Cerebellar nuclear complex (tissue), 1 donor: Measurements from ENCODE around the gene NLGN3.

Experiments
- DNase-seq, 2 experiments: peaks; one replicate each; lab custom pipeline; 2025; lab: John Stamatoyannopoulos, UW

NLGN3 gene

GRCh38 chrX:71118032-71118984 is 26.3 kb upstream of the NLGN3 start, which contains the start of gene MED12:
Gene MED12, plus strand, starts transcription at chrX:71118596. Its CDS starts 159 bp downstream, at chrX:71118755.
- peak; percentile 13 to 68 for DNase-seq

GRCh38 chrX:71118985-71119535 is 25.6 kb upstream of the NLGN3 start:
- no peak for DNase-seq

- no peak for DNase-seq
Observed at GRCh38 chrX:71128166-71128833, 16.3 kb upstream of the NLGN3 start.

- DNase-seq: no peak
Observed at GRCh38 chrX:71128915-71129765, 15.5 kb upstream of the NLGN3 start.

- DNase-seq: no peak
Observed at GRCh38 chrX:71131510-71131909, 13.1 kb upstream of the NLGN3 start.

GRCh38 chrX:71140440-71140839 is 4.2 kb upstream of the NLGN3 start:
- DNase-seq: no peak

GRCh38 chrX:71143508-71143907 is 1.1 kb upstream of the NLGN3 start:
- no peak for DNase-seq

GRCh38 chrX:71147496-71148277 is 3.0 kb downstream of the NLGN3 start:
- DNase-seq: no peak

- no peak for DNase-seq
Observed at GRCh38 chrX:71148278-71148663, 3.6 kb downstream of the NLGN3 start.

- no peak for DNase-seq
Observed at GRCh38 chrX:71151366-71151765, 6.7 kb downstream of the NLGN3 start.

- DNase-seq: no peak
Observed at GRCh38 chrX:71154196-71154595, 9.6 kb downstream of the NLGN3 start.

GRCh38 chrX:71154641-71155040 is 10.0 kb downstream of the NLGN3 start:
- no peak for DNase-seq

- no peak for DNase-seq
Observed at GRCh38 chrX:71158603-71159002, 14.0 kb downstream of the NLGN3 start.

- DNase-seq: no peak
Observed at GRCh38 chrX:71159335-71159734, 14.7 kb downstream of the NLGN3 start.

GRCh38 chrX:71160475-71160874 is 15.8 kb downstream of the NLGN3 start:
- no peak for DNase-seq

- DNase-seq: no peak
Observed at GRCh38 chrX:71162981-71163380, 18.3 kb downstream of the NLGN3 start.

GRCh38 chrX:71164071-71164470 is 19.4 kb downstream of the NLGN3 start:
- DNase-seq: no peak

- no peak for DNase-seq
Observed at GRCh38 chrX:71166461-71166860, 21.8 kb downstream of the NLGN3 start.

- no peak for DNase-seq
Observed at GRCh38 chrX:71167031-71167781, 22.6 kb downstream of the NLGN3 start.

- DNase-seq: no peak
Observed at GRCh38 chrX:71168134-71168533, 23.5 kb downstream of the NLGN3 start.
